ENCODE results near the gene MAX. TPM values are rescaled to one million over a fixed set of nuclear protein-coding genes. Genes with fewer than 3 reads are reported as not detected.

Gene MAX
- polyA plus RNA-seq, 1 donor from 2014 or later = 55.3 TPM

DNA sequence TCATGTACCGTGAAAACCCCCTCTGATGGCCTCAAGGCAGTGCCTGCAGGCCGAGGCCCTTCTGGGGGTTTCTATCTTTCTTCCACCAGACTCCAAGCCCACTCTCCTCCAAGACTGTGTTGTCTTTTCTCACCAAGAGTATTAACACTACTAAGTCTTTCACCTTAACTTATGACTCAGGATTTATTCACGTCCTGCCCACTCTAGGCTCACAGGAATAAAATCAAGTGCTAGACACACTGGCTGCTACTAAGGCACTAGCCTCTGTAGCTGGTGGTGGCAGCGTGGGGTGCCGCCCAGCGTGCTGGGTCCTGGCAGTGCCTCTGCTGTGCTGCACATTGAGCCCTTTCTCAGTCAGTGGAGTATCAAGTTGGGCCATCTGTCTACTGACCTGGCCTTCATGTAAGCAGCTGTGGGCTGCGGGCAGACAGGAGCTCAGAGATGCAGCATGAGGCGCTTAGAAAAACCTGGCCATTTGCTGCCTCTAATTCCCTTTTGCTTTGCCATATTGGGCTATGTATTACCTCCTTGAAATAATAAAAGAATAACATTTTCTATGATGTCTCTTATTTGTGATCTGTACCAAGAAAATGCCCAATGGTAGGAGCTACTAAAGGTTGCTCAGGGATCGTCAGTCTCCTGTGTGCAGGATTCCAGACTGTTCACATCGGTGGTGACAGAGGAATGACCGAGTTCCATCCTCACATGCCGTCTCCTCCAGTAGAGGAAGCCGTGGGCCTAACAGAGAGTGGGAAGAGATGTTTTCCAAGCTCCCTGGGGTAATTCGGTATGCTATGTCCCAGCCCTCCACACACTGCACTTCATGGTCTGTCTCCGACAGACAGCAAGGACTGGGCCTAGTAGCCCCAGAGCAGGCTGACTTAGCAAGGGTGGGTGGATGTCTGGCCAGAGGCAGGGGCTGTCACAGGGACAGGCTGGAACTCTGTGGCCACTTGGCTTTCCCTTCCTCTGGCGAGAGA, 39.9 kb downstream of the MAX start:
- Histone ChIP-seq H3K27me3 (ENCODE audit: insufficient read depth, low read depth, low read length) (no peaks in the 10 kb centered on the region), H2AFZ (ENCODE audit: low read depth, low read length) (no peak overlapping the region), H3K36me3 (ENCODE audit: insufficient read depth, low read length) (peaks cover 6% of the 10 kb centered on the region), H3F3A (ENCODE audit: insufficient read depth, low read length, poor library complexity, severe bottlenecking) (no peaks in the 10 kb centered on the region), H3K9ac (ENCODE audit: low read length) (no peak overlapping the region), H3K4me3 (ENCODE audit: low read length) (no peak overlapping the region), H3K79me2 (replicated peaks; ENCODE audit: insufficient read depth, low read length) (no peaks in the 10 kb centered on the region), H3K9me3 (ENCODE audit: low read length) (no peaks in the 10 kb centered on the region), H3K27ac (ENCODE audit: low read length) (no peak overlapping the region), H4K20me1 (ENCODE audit: insufficient read depth) (no peaks in the 10 kb centered on the region), H3K9me2 (ENCODE audit: insufficient read depth, low read length) (no peaks in the 10 kb centered on the region), H3K4me2 (ENCODE audit: low read length) (no peak overlapping the region)
- TF ChIP-seq MXI1 (conservative IDR thresholded peaks at IDR 0.05; ENCODE audit: poor library complexity, severe bottlenecking) (no peak), EP300 (conservative IDR thresholded peaks at IDR 0.05; ENCODE audit: poor library complexity, severe bottlenecking) (no peak), TAF1 (IDR thresholded peaks at IDR 0.05; ENCODE audit: low read depth) (no peak), RAD21 (conservative IDR thresholded peaks at IDR 0.05) (no peak), EZH2 (IDR thresholded peaks at IDR 0.05; ENCODE audit: borderline replicate concordance, insufficient read depth, low read length, poor library complexity, severe bottlenecking) (no peak), POLR2AphosphoS5 (IDR thresholded peaks at IDR 0.05) (no peak)

DNA sequence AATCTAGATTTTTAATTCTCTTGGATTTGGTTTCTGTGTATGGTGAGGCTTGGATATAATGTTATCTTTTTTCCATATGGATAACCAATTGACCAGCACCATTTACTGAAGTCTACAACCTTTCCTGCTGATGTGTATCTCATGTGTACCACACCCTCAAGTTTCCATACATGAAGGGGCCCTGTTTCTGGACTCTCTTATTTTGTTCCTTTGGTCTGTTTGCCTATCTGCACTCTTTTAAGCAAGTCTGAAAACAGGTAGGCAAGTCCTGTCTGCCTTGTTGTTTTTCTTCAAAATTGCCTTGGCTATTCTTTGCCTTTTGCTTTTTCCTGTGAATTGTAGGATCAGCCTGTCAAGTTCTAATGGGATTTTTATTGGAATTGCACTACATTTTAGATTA, 44.6 kb downstream of the MAX start:
- no peaks in the 10 kb centered on the region for H3K79me2 ChIP-seq (replicated peaks; ENCODE audit: insufficient read depth, low read length)
- no peaks in the 10 kb centered on the region for H3K36me3 ChIP-seq (ENCODE audit: insufficient read depth, low read length)
- no peak overlapping the region for H2AFZ ChIP-seq (ENCODE audit: low read depth, low read length)
- TF ChIP-seq, protein P1, sequence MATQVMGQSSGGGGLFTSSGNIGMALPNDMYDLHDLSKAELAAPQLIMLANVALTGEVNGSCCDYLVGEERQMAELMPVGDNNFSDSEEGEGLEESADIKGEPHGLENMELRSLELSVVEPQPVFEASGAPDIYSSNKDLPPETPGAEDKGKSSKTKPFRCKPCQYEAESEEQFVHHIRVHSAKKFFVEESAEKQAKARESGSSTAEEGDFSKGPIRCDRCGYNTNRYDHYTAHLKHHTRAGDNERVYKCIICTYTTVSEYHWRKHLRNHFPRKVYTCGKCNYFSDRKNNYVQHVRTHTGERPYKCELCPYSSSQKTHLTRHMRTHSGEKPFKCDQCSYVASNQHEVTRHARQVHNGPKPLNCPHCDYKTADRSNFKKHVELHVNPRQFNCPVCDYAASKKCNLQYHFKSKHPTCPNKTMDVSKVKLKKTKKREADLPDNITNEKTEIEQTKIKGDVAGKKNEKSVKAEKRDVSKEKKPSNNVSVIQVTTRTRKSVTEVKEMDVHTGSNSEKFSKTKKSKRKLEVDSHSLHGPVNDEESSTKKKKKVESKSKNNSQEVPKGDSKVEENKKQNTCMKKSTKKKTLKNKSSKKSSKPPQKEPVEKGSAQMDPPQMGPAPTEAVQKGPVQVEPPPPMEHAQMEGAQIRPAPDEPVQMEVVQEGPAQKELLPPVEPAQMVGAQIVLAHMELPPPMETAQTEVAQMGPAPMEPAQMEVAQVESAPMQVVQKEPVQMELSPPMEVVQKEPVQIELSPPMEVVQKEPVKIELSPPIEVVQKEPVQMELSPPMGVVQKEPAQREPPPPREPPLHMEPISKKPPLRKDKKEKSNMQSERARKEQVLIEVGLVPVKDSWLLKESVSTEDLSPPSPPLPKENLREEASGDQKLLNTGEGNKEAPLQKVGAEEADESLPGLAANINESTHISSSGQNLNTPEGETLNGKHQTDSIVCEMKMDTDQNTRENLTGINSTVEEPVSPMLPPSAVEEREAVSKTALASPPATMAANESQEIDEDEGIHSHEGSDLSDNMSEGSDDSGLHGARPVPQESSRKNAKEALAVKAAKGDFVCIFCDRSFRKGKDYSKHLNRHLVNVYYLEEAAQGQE (IDR thresholded peaks at IDR 0.05; ENCODE audit: borderline replicate concordance) = no peak
- TF ChIP-seq SMC3 (conservative IDR thresholded peaks at IDR 0.05; ENCODE audit: poor library complexity) = no peak
- TF ChIP-seq MXI1 (conservative IDR thresholded peaks at IDR 0.05; ENCODE audit: poor library complexity, severe bottlenecking) = no peak
- TF ChIP-seq RAD21 (conservative IDR thresholded peaks at IDR 0.05) = no peak
- no peak for TF ChIP-seq EP300 (conservative IDR thresholded peaks at IDR 0.05; ENCODE audit: poor library complexity, severe bottlenecking)
- no peak for TF ChIP-seq POLR2AphosphoS5 (IDR thresholded peaks at IDR 0.05)
- no peak for TF ChIP-seq TAF1 (IDR thresholded peaks at IDR 0.05; ENCODE audit: low read depth)
- TF ChIP-seq EZH2 (IDR thresholded peaks at IDR 0.05; ENCODE audit: borderline replicate concordance, insufficient read depth, low read length, poor library complexity, severe bottlenecking) = no peak
- TF ChIP-seq, protein P2, sequence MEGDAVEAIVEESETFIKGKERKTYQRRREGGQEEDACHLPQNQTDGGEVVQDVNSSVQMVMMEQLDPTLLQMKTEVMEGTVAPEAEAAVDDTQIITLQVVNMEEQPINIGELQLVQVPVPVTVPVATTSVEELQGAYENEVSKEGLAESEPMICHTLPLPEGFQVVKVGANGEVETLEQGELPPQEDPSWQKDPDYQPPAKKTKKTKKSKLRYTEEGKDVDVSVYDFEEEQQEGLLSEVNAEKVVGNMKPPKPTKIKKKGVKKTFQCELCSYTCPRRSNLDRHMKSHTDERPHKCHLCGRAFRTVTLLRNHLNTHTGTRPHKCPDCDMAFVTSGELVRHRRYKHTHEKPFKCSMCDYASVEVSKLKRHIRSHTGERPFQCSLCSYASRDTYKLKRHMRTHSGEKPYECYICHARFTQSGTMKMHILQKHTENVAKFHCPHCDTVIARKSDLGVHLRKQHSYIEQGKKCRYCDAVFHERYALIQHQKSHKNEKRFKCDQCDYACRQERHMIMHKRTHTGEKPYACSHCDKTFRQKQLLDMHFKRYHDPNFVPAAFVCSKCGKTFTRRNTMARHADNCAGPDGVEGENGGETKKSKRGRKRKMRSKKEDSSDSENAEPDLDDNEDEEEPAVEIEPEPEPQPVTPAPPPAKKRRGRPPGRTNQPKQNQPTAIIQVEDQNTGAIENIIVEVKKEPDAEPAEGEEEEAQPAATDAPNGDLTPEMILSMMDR (IDR thresholded peaks at IDR 0.05; ENCODE audit: poor library complexity, severe bottlenecking) = no peak
- H3K9me2 ChIP-seq (ENCODE audit: insufficient read depth, low read length) = no peaks in the 10 kb centered on the region
- H3K4me3 ChIP-seq (ENCODE audit: low read length) = no peak overlapping the region
- no peaks in the 10 kb centered on the region for H3F3A ChIP-seq (ENCODE audit: insufficient read depth, low read length, poor library complexity, severe bottlenecking)
- no peak overlapping the region for H3K27ac ChIP-seq (ENCODE audit: low read length)
- H3K9me3 ChIP-seq (ENCODE audit: low read length) = no peaks in the 10 kb centered on the region
- H3K9ac ChIP-seq (ENCODE audit: low read length) = no peak overlapping the region
- no peak overlapping the region for H3K4me2 ChIP-seq (ENCODE audit: low read length)
- no peaks in the 10 kb centered on the region for H3K27me3 ChIP-seq (ENCODE audit: insufficient read depth, low read depth, low read length)
- no peaks in the 10 kb centered on the region for H4K20me1 ChIP-seq (ENCODE audit: insufficient read depth)
